Fibroblast of mammary gland (primary cell): Measurements from ENCODE around the gene DNAH17.

Experiments
- DNase-seq: peaks from one replicate; pipeline ENCODE4 v3.0.0-alpha.2; 2010; ENCODE audit warnings: low read depth
- H3K4me3 ChIP-seq: 2 replicates; pipeline ENCODE4 v1.5.1; 2011; ENCODE audit warnings: low read depth, mild to moderate bottlenecking, low read length, moderate library complexity; ENCODE audit not compliant: control insufficient read depth
- CTCF ChIP-seq: conservative IDR thresholded peaks from 2 replicates; pipeline ENCODE4 v1.5.1; 2011; ENCODE audit warnings: low read depth, low read length, inconsistent platforms; ENCODE audit not compliant: control insufficient read depth, insufficient read depth

DNAH17 gene

GRCh38 chr17:78390241-78391050 lies 186.8 kb downstream of the DNAH17 start:
- DNase-seq: peak; percentile 99

DNA sequence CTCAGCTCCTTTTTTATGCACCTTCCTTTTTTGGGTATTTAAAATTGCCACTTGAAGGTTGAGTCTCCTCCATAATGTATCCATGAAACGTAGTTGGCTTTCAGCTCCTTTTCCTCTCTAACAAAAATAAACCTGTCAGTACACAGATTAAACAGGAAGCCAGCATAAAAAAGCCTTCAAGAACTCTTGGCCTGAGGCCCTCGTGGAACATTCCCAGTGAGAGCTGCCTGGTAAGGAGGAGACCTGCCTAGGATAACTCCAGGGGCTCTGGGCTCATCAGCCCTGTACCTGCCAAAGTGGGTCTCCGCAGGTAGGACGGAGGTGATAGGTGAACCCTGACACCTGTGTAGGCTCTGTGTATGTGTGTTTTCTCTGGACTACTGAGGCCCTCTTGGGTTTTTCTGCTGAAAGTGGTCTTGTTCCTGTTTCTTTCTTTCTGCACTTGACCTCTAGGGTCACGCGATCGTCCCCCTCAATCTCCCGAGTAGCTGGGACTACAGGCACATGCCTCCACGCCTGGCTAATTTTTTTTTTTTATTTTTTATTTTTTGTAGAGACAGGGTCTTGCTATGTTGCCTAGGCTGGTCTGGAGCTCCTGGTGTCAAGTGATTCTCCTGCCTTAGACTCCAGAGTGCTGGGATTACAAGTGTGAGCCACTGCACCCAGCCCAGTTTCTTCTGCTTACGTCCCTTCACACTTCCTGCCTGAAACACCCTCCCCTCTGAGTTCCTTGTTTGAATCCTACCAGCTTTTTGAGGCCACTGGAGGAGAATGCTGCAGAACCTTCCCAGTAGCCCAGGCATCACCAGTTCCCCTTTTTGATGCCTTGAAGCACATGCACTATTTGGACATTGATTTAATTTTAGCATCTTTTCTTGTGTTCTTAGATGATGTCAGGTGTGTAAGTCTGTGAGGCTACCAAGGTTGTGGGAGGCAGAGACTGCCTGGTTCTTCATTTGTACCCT lies 188.9 kb downstream of the DNAH17 start:
- no peak for TF ChIP-seq CTCF
- no peak overlapping the region for H3K4me3 ChIP-seq
- DNase-seq: no peak

More at GRCh38 chr17:78390241-78391050, 186.8 kb downstream of the DNAH17 start:
- H3K4me3 ChIP-seq: no peak overlapping the region
- TF ChIP-seq CTCF: peak; percentile 1

- no peak for DNase-seq
- no peak for TF ChIP-seq CTCF
- H3K4me3 ChIP-seq: no peak overlapping the region
Measured at GRCh38 chr17:78384479-78385175, 192.6 kb downstream of the DNAH17 start.

DNA sequence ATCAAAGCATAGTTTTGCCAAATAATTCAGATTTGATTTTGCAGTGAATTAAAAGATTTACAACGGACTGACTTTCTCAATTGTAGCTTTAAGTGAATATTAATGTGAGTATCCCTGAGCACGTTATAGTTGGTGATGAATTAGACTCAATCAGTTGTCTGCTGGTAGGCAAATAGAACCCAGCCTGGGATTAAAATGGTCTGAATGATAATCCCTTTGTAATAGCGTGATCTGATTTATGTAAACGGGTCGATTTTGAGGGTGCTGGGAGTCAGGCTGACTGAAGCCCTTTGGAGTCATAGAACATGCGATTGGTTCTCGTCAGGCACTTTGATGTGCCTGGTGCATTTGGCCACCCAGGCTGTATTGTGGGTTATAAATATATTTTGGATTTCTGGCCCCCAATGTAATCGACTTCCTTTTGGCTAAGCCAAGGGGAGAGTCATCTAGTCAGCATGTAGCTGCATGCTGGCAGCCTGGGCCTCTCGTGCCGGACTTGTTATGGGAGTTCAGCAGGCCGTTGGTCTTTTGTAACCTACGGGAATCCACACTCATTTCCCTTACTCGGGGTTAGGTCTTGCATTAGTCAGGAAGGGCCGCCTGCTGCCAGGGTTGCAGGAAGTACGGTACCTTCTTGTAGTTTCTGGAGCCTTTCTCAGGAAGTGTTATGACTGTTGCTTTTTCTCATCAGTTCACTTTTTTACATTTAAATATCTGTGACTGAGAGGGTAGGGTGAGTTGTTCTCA lies 193.3 kb downstream of the DNAH17 start:
- DNase-seq: peak; percentile 99
- TF ChIP-seq CTCF: no peak
- H3K4me3 ChIP-seq: no peak overlapping the region

- peak overlapping the region; percentile 7 for H3K4me3 ChIP-seq
- DNase-seq: peak; percentile 62
- TF ChIP-seq CTCF: no peak
Measured at GRCh38 chr17:78381601-78382232, 195.5 kb downstream of the DNAH17 start.
